ENCODE data around the gene GZF1.

GZF1 gene

DNA sequence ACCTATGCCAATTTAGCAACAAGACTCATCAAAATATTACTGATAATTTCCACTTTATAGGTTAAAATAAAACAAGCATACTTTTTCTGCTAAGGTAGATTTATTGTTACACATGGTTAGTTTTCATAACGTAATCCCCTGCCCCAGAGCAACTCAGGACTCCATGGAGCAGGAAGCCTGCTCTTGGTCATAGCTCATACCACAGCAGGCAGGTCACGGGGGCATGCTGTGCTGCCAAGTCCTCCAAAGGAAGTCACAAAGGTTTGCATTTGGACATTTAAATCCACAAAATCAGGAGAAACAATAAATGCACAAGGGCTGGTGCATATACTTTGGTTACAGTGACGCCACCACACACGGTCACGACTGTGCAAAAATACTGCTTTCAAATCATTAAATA is 12.5 kb downstream of the GZF1 start:
- no peak for TF ChIP-seq MYC (IDR thresholded peaks at IDR 0.05; ENCODE audit: low read depth, low read length)
- TF ChIP-seq POLR2A (IDR thresholded peaks at IDR 0.05; ENCODE audit: extremely low read depth, insufficient read length) = no peak
- TF ChIP-seq, protein P1, sequence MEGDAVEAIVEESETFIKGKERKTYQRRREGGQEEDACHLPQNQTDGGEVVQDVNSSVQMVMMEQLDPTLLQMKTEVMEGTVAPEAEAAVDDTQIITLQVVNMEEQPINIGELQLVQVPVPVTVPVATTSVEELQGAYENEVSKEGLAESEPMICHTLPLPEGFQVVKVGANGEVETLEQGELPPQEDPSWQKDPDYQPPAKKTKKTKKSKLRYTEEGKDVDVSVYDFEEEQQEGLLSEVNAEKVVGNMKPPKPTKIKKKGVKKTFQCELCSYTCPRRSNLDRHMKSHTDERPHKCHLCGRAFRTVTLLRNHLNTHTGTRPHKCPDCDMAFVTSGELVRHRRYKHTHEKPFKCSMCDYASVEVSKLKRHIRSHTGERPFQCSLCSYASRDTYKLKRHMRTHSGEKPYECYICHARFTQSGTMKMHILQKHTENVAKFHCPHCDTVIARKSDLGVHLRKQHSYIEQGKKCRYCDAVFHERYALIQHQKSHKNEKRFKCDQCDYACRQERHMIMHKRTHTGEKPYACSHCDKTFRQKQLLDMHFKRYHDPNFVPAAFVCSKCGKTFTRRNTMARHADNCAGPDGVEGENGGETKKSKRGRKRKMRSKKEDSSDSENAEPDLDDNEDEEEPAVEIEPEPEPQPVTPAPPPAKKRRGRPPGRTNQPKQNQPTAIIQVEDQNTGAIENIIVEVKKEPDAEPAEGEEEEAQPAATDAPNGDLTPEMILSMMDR (IDR thresholded peaks at IDR 0.05; ENCODE audit: low read depth, low read length) = no peak
- TF ChIP-seq, protein P2, sequence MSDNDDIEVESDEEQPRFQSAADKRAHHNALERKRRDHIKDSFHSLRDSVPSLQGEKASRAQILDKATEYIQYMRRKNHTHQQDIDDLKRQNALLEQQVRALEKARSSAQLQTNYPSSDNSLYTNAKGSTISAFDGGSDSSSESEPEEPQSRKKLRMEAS (IDR thresholded peaks at IDR 0.05; ENCODE audit: low read depth, low read length) = no peak
- no peak overlapping the region for H3K4me3 ChIP-seq (ENCODE audit: low read depth, low read length)
- DNase-seq (ENCODE audit: low read depth) = no peak

DNA sequence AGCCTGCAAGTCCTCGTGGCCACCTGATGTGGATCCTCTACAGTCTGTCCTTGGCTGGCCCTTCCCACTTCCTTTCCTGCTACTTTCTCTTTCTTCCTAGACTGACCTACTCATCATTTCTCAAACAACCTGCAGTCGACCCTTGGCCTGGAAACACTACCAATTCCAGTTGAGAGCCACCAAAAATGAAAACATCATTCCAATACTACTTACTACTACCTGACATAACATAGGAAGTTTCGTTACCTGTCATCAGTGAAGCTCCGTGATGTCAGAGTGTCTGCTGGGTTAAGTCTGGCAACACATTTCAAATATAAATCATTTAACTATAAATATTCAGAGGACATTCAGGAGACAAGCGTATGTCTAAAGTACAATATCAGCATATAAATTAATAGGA is 13.8 kb downstream of the GZF1 start:
- TF ChIP-seq, protein P1 (IDR thresholded peaks at IDR 0.05; ENCODE audit: low read depth, low read length) = no peak
- TF ChIP-seq, protein P2 (IDR thresholded peaks at IDR 0.05; ENCODE audit: low read depth, low read length) = no peak
- no peak for TF ChIP-seq MYC (IDR thresholded peaks at IDR 0.05; ENCODE audit: low read depth, low read length)
- TF ChIP-seq POLR2A (IDR thresholded peaks at IDR 0.05; ENCODE audit: extremely low read depth, insufficient read length) = no peak
- H3K4me3 ChIP-seq (ENCODE audit: low read depth, low read length) = no peak overlapping the region
- no peak for DNase-seq (ENCODE audit: low read depth)

DNA sequence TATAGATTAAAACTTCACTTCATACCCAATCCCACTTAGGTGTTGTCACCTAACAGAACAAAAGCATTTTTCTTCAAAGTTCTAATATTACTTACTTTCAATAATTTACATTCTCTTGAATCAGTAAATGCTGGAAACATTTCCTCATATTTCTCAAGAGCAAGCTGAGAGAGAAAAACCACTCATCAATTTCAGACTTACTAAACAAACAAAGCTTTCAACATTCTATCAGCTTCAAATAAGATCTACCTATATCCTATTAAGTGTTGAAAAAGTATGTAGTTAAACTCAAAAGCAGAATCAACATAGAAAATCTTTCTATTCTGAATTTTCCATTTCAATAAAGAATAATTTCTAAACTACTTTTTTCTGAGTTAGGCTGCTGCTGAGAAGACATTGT is 17.8 kb downstream of the GZF1 start:
- DNase-seq (ENCODE audit: low read depth) = no peak
- H3K4me3 ChIP-seq (ENCODE audit: low read depth, low read length) = no peak overlapping the region
- TF ChIP-seq POLR2A (IDR thresholded peaks at IDR 0.05; ENCODE audit: extremely low read depth, insufficient read length) (no peak), MYC (IDR thresholded peaks at IDR 0.05; ENCODE audit: low read depth, low read length) (no peak)
- TF ChIP-seq, protein P1 (IDR thresholded peaks at IDR 0.05; ENCODE audit: low read depth, low read length) = no peak
- TF ChIP-seq, protein P2 (IDR thresholded peaks at IDR 0.05; ENCODE audit: low read depth, low read length) = no peak

DNA sequence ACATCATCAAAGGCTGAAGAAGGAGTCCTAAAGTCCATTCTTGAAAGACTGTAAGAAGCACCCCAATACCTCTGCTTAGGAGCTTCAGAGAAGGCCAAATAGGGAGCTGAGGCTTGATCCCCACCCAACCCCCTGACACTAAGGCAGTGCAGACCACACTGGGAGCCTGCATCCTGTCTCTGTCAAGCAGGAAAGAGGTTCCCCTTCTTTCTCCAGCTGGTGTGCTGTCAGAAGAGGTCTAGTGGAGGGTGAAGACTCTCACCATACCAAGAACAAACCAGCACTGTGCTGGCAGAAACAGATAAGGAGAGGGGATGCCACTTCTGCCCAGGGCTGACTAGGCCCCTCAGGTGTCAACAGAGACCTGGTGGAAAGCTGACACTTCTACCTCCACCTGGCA is 19.9 kb downstream of the GZF1 start:
- H3K4me3 ChIP-seq (ENCODE audit: low read depth, low read length) = no peak overlapping the region
- TF ChIP-seq POLR2A (IDR thresholded peaks at IDR 0.05; ENCODE audit: extremely low read depth, insufficient read length) (no peak), MYC (IDR thresholded peaks at IDR 0.05; ENCODE audit: low read depth, low read length) (no peak)
- TF ChIP-seq, protein P1 (IDR thresholded peaks at IDR 0.05; ENCODE audit: low read depth, low read length) = no peak
- TF ChIP-seq, protein P2 (IDR thresholded peaks at IDR 0.05; ENCODE audit: low read depth, low read length) = no peak
- no peak for DNase-seq (ENCODE audit: low read depth)

DNA sequence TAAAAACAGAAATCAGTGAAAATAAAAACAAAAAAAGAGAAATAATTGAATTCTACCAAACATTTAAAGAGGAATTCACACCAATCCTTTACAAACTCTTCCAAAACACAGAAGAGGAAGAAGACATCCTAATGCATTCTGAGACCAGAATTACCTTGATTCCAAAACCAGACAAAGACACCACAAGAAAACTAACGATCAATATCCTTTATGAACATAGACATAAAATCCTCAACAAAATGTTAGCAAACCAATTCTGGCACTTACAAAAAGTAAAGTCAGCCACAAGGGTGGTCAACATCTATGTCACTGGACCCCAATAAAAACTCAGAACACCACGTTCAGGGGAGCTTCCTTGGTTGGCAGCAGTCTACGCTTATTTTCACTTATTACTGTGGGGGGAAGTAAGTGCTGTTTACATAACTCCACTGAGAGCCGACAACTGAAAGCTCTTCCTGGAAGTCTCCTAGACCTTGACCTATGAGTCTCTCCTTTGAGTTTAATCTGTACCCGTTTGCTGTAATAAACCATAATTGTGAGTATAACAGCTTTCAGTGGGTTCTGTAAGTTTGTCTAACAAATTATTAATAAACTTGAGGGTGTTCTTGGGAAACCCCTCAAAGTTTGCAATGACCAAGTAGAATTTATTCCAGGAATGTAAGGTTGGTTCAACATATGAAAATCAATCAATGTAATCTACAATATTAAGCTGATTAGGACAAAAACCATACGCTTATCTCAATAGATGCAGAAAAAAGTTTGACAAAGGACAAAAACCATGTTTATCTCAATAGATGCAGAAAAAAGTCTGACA is 24.5 kb downstream of the GZF1 start:
- DNase-seq (ENCODE audit: low read depth) = no peak

More for the DNA sequence above, 24.5 kb downstream of the GZF1 start:
- TF ChIP-seq POLR2A (IDR thresholded peaks at IDR 0.05; ENCODE audit: extremely low read depth, insufficient read length) (no peak), MYC (IDR thresholded peaks at IDR 0.05; ENCODE audit: low read depth, low read length) (no peak)
- TF ChIP-seq, protein P1 (IDR thresholded peaks at IDR 0.05; ENCODE audit: low read depth, low read length) = no peak
- TF ChIP-seq, protein P2 (IDR thresholded peaks at IDR 0.05; ENCODE audit: low read depth, low read length) = no peak
- no peak overlapping the region for H3K4me3 ChIP-seq (ENCODE audit: low read depth, low read length)
